Esophagus muscularis mucosa (tissue), 4 donors: ENCODE measurements around the gene ZNF41. TPM values are rescaled to one million over a fixed set of nuclear protein-coding genes. Genes with fewer than 3 reads are reported as not detected.

ENCODE experiments used
- DNase-seq: peaks from one replicate; pipeline ENCODE4 v3.0.0-alpha.2; 2017; ENCODE audit errors: extremely low spot score
- H3K27ac ChIP-seq, 4 donors: fragments of 200-600 bp; sonication (generic); replicated peaks in 1 of 4; 1 replicate in 3 of 4; 2 replicates in 1 of 4; pipeline ENCODE4 v1.5.1; 2016 to 2019; ENCODE audit warnings: mild to moderate bottlenecking in 1 of 4
- H3K27me3 ChIP-seq, 4 donors: fragments of 200-600 bp; sonication (generic); one replicate each; pipeline versions ENCODE4 v1.5.1 to v1.6.0; 2016 to 2019
- H3K36me3 ChIP-seq, 4 donors: fragments of 200-600 bp; sonication (generic); one replicate each; pipeline ENCODE4 v1.5.1; 2016 to 2019
- H3K4me1 ChIP-seq, 4 donors: fragments of 200-600 bp; sonication (generic); one replicate each; pipeline ENCODE4 v1.5.1; 2016 to 2019
- H3K4me3 ChIP-seq, 4 donors: fragments of 200-600 bp; sonication (generic); 1 replicate in 2 of 4; 2 replicates in 2 of 4; pipeline ENCODE4 v1.5.1; 2016 to 2019; ENCODE audit warnings: mild to moderate bottlenecking in 4 of 4, moderate library complexity in 1 of 4
- H3K9me3 ChIP-seq, 4 donors: fragments of 200-600 bp; sonication (generic); 1 replicate in 3 of 4; 2 replicates in 1 of 4; pipeline ENCODE4 v1.5.1; 2016 to 2019
- CTCF ChIP-seq, 3 experiments: fragments of 200-600 bp in 2 of 3; fragments of 450-650 bp in 1 of 3; sonication (generic) in 2 of 3; IDR thresholded peaks; one replicate each; pipeline ENCODE4 v1.5.1; 2017 to 2019; ENCODE audit warnings: antibody characterized with exemption in 3 of 3, mild to moderate bottlenecking in 2 of 3, moderate library complexity in 1 of 3
- EP300 ChIP-seq: sonication (generic); formaldehyde crosslinking; IDR thresholded peaks from one replicate; pipeline ENCODE4 v1.6.1; 2017; ENCODE audit warnings: antibody characterized with exemption
- POLR2A ChIP-seq: fragments of 450-650 bp; IDR thresholded peaks from one replicate; pipeline ENCODE4 v1.6.1; 2017; ENCODE audit warnings: antibody characterized with exemption, moderate library complexity, mild to moderate bottlenecking, low read depth
- POLR2AphosphoS5 ChIP-seq, 2 donors: sonication (generic); formaldehyde crosslinking; IDR thresholded peaks; one replicate each; pipeline ENCODE4 v1.6.1; 2017; ENCODE audit warnings: antibody characterized with exemption in 2 of 2
- WGBS: methylation state at CpG from one replicate; pipeline ENCODE4 v1.1.5; 2018; 5-methylcytosine and 5-hydroxymethylcytosine counted together
- intact Hi-C: fragments of 100-400 bp; cut with DNase I; formaldehyde crosslinking; loops from one replicate; pipeline ENCODE4 v1.15.1; 2023
- total RNA-seq, 4 donors: library from RNA; depleted of rRNA; stranded (reverse); fragments of >200 nt; gene quantifications; one replicate each; pipeline versions ENCODE4 v1.1.0 to v1.2.1, GENCODE V29; 2016

ZNF41 gene
- total RNA-seq, 4 donors from 2014 or later = 7.5 to 9.0 (median 7.6) TPM

GRCh38 chrX:47420962-47421361 lies 62.1 kb downstream of the ZNF41 start:
- H3K9me3 ChIP-seq = peaks cover 0 to 4% (median 0%) of the 10 kb centered on the region in 4 donors
- TF ChIP-seq POLR2AphosphoS5 (IDR thresholded peaks at IDR 0.05) = no peak
- TF ChIP-seq POLR2A = no peak
- no peak for TF ChIP-seq CTCF (IDR thresholded peaks at IDR 0.05)
- no peak for TF ChIP-seq EP300
- H3K4me1 ChIP-seq = no peaks in the 10 kb centered on the region
- intact Hi-C loops = no loop called here
- H3K27me3 ChIP-seq = no peaks in the 10 kb centered on the region
- H3K4me3 ChIP-seq = no peak overlapping the region
- no peak for DNase-seq
- H3K36me3 ChIP-seq = no peaks in the 10 kb centered on the region
- 53% methylated on average over 5 of the region's 5 CpGs for WGBS
- no peak overlapping the region for H3K27ac ChIP-seq

DNA sequence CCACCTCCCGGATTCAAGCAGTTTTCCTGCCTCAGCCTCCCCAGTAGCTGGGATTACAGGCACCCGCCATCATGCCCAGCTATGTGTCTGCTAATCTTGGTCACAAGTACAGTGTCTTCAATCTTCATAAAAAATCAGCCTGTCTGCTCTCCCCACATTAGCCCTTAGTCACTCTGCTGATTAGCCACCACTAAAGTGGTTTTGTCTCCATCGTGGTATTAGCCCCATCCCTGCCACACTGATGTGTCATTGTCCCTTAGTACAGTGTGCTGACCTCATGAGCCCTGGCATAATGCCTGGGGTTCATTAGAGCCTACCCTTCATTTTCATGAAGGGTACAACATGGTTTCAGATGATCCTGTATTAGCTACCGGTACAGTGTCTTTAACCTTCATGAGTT lies 62.8 kb downstream of the ZNF41 start:
- DNase-seq = no peak
- Histone ChIP-seq H3K27me3 (no peaks in the 10 kb centered on the region), H3K9me3 (peaks cover 0 to 8% (median 0%) of the 10 kb centered on the region in 4 donors), H3K27ac (no peak overlapping the region), H3K36me3 (no peaks in the 10 kb centered on the region), H3K4me1 (no peaks in the 10 kb centered on the region), H3K4me3 (no peak overlapping the region)
- TF ChIP-seq POLR2AphosphoS5 (IDR thresholded peaks at IDR 0.05) = no peak
- no peak for TF ChIP-seq POLR2A
- TF ChIP-seq CTCF (IDR thresholded peaks at IDR 0.05) = no peak
- TF ChIP-seq EP300 = no peak
- 82% methylated on average over 4 of the region's 4 CpGs for WGBS
- intact Hi-C loops = no loop called here

- H3K4me1 ChIP-seq = no peaks in the 10 kb centered on the region
- no peak for DNase-seq
- intact Hi-C loops = no loop called here
- 84% methylated on average over 8 of the region's 8 CpGs for WGBS
- H3K27ac ChIP-seq = no peak overlapping the region
- no peaks in the 10 kb centered on the region for H3K27me3 ChIP-seq
- no peaks in the 10 kb centered on the region for H3K36me3 ChIP-seq
- H3K9me3 ChIP-seq = peaks cover 0 to 58% (median 9%) of the 10 kb centered on the region in 4 donors
- TF ChIP-seq POLR2A (no peak), CTCF (IDR thresholded peaks at IDR 0.05) (no peak)
- H3K4me3 ChIP-seq = no peak overlapping the region
These were observed 69.8 kb downstream of the ZNF41 start for GRCh38 chrX:47413179-47413594.

Other genes with a start within 250 kb of the ZNF41 start
- gene ZNF157, start 112.6 kb downstream of the ZNF41 start, total RNA-seq = under 1 TPM in 3 of 4 donors, not detected in 1; 0.17 to 0.42 (median 0.19) TPM
- 10 to 100 TPM; 39.3 to 49.6 (median 42.8) TPM for gene ARAF, start 78.0 kb upstream of the ZNF41 start, total RNA-seq
- 100 to 1,000 TPM in 3 of 4 donors, 10 to 100 TPM in 1; 82.6 to 251 (median 178) TPM for gene TIMP1, start 99.2 kb upstream of the ZNF41 start, total RNA-seq
- under 1 TPM; 0.42 to 0.98 (median 0.56) TPM for gene SYN1, start 136.6 kb upstream of the ZNF41 start, total RNA-seq
- gene CFP, start 146.7 kb upstream of the ZNF41 start, total RNA-seq = 10 to 100 TPM in 2 of 4 donors, 1 to 10 TPM in 2; 6.8 to 16.1 (median 9.9) TPM
- gene ELK1, start 167.3 kb upstream of the ZNF41 start, total RNA-seq = 10 to 100 TPM; 19.1 to 35.3 (median 25.1) TPM
- 10 to 100 TPM; 75.9 to 98.0 (median 90.4) TPM for gene UXT, start 176.0 kb upstream of the ZNF41 start, total RNA-seq